AG04450 (cell line): Measurements from ENCODE around the gene COLEC11. TPM values are rescaled to one million over a fixed set of nuclear protein-coding genes. Genes with fewer than 3 reads are reported as not detected.
A peak's percentile ranks its signal among the peaks of the same experiment; 100 is the strongest.

Source experiments
- CTCF ChIA-PET: fragments of 300-600, 350-600 bp; formaldehyde crosslinking; extraction: SDS; loops from one replicate; lab custom pipeline; 2022; ENCODE audit warnings: antibody characterized with exemption, inconsistent platforms; lab: Charles Lee
- POLR2A ChIA-PET: fragments of 350-600 bp; formaldehyde crosslinking; extraction: SDS; loops from one replicate; lab custom pipeline; 2021; ENCODE audit warnings: antibody characterized with exemption, inconsistent platforms; lab: Yijun Ruan, JAX
- DNase-seq: peaks from one replicate; pipeline ENCODE4 v3.0.0-alpha.2; 2011; ENCODE audit warnings: low read depth, low spot score
- H3K27ac ChIP-seq: one replicate; pipeline ENCODE4 v1.5.1; 2012; ENCODE audit warnings: low read depth, low read length, control low read depth
- H3K27me3 ChIP-seq: one replicate; pipeline ENCODE4 v1.6.0; 2012; ENCODE audit warnings: low read length; ENCODE audit not compliant: control insufficient read depth, insufficient read depth
- H3K4me3 ChIP-seq: 2 replicates; pipeline ENCODE4 v1.5.1; 2011; ENCODE audit warnings: mild to moderate bottlenecking, low read depth, low read length, control low read depth
- H3K9me3 ChIP-seq: 2 replicates; pipeline ENCODE4 v1.5.1; 2012; ENCODE audit warnings: low read length; ENCODE audit not compliant: control insufficient read depth, insufficient read depth
- CTCF ChIP-seq: IDR thresholded peaks from 2 replicates; pipeline ENCODE4 v1.5.1; 2011; ENCODE audit warnings: low read depth, low read length, control low read depth, inconsistent platforms
- polyA plus RNA-seq: library from polyadenylated mRNA; depleted of rRNA; stranded (reverse); fragments of >200 nt; gene quantifications from 2 replicates; pipeline ENCODE4 v1.2.3, GENCODE V29; 2011

The COLEC11 gene
- polyA plus RNA-seq, 1 experiment: 0.68 TPM

- POLR2A ChIA-PET: no interaction called here
- Histone ChIP-seq H3K9me3 (peaks cover 5% of the 10 kb centered on the region), H3K27ac (no peak overlapping the region), H3K27me3 (peaks cover 11% of the 10 kb centered on the region), H3K4me3 (no peak overlapping the region)
- DNase-seq: no peak
- no peak for TF ChIP-seq CTCF
- CTCF ChIA-PET: interaction anchor here (1.3 kb wide), 1 partner anchor 44 kb away, joined by 3 read pairs; no protein-coding TSS in a partner anchor
These were observed 28.1 kb downstream of the COLEC11 start for GRCh38 chr2:3622967-3623366.

GRCh38 chr2:3624059-3624794, 29.3 kb downstream of the COLEC11 start:
- ChIA-PET CTCF (no interaction called here), POLR2A (no interaction called here)
- TF ChIP-seq CTCF: no peak
- Histone ChIP-seq H3K27me3 (peaks cover 5% of the 10 kb centered on the region), H3K27ac (no peak overlapping the region), H3K9me3 (peaks cover 5% of the 10 kb centered on the region), H3K4me3 (no peak overlapping the region)
- DNase-seq: no peak

GRCh38 chr2:3625186-3625585, 30.3 kb downstream of the COLEC11 start:
- Histone ChIP-seq H3K4me3 (no peak overlapping the region), H3K9me3 (peaks cover 5% of the 10 kb centered on the region), H3K27me3 (peaks cover 5% of the 10 kb centered on the region), H3K27ac (no peak overlapping the region)
- CTCF ChIA-PET: interaction anchor here (0.6 kb wide), 1 partner anchor 50 kb away, joined by 3 read pairs; the partner anchor contains the start of gene RPS7
- DNase-seq: no peak
- TF ChIP-seq CTCF: no peak
- POLR2A ChIA-PET: no interaction called here

GRCh38 chr2:3626118-3626811, 31.4 kb downstream of the COLEC11 start:
- CTCF ChIA-PET: interaction anchor here (0.9 kb wide), 1 partner anchor 9 kb away, joined by 3 read pairs; no protein-coding TSS in a partner anchor
- peaks cover 5% of the 10 kb centered on the region for H3K9me3 ChIP-seq
- H3K27me3 ChIP-seq: peaks cover 5% of the 10 kb centered on the region
- no peak for TF ChIP-seq CTCF
- H3K4me3 ChIP-seq: no peak overlapping the region
- peak overlapping the region; percentile 84 for H3K27ac ChIP-seq
- POLR2A ChIA-PET: interaction anchor here (1.3 kb wide), 1 partner anchor 41 kb away, joined by 7 read pairs; no protein-coding TSS in a partner anchor
- peak; percentile 59 for DNase-seq
